Measurements from ENCODE around the gene GRAMD1A. TPM values are rescaled to one million over a fixed set of nuclear protein-coding genes. Genes with fewer than 3 reads are reported as not detected.

GRAMD1A gene
- total RNA-seq, 1 donor from 2014 or later, result 38.3 TPM

Other genes with a start within 250 kb of the GRAMD1A start
- gene ZNF599, start 227.1 kb upstream of the GRAMD1A start, total RNA-seq, result 5.4 TPM
- gene ZNF30, start 73.4 kb upstream of the GRAMD1A start, total RNA-seq, result 2.4 TPM
- gene ZNF792, start 36.1 kb upstream of the GRAMD1A start, total RNA-seq, result 4.0 TPM
- gene SCN1B, start 30.1 kb downstream of the GRAMD1A start, total RNA-seq, result 58.7 TPM
- gene HPN, start 41.4 kb downstream of the GRAMD1A start, total RNA-seq, result 4.9 TPM
- not detected for gene FXYD3, start 115.5 kb downstream of the GRAMD1A start, total RNA-seq
- gene LGI4, start 134.7 kb downstream of the GRAMD1A start, total RNA-seq, result 8.1 TPM
- 613 TPM for gene FXYD1, start 138.5 kb downstream of the GRAMD1A start, total RNA-seq
- gene FXYD7, start 142.9 kb downstream of the GRAMD1A start, total RNA-seq, result not detected
- gene FXYD5, start 154.4 kb downstream of the GRAMD1A start, total RNA-seq, result 19.0 TPM
- not detected for gene FAM187B, start 228.4 kb downstream of the GRAMD1A start, total RNA-seq
- 3.4 TPM for gene LSR, start 248.7 kb downstream of the GRAMD1A start, total RNA-seq

Data from cardiac septum (tissue), 1 donor.